B cell (primary cell): ENCODE results near the gene KATNIP.

Experiments
- EZH2 ChIP-seq: IDR thresholded peaks from 2 replicates; pipeline ENCODE4 v1.6.1; 2012; ENCODE audit warnings: borderline replicate concordance, low read depth, mild to moderate bottlenecking, moderate library complexity, low read length; ENCODE audit not compliant: insufficient read depth, poor library complexity, severe bottlenecking
- TF ChIP-seq, protein P1 (sequence below): fragments of 200-600 bp; IDR thresholded peaks from one replicate; pipeline ENCODE4 v1.8.0; 2022; ENCODE audit warnings: antibody characterized with exemption, mild to moderate bottlenecking

DNA sequence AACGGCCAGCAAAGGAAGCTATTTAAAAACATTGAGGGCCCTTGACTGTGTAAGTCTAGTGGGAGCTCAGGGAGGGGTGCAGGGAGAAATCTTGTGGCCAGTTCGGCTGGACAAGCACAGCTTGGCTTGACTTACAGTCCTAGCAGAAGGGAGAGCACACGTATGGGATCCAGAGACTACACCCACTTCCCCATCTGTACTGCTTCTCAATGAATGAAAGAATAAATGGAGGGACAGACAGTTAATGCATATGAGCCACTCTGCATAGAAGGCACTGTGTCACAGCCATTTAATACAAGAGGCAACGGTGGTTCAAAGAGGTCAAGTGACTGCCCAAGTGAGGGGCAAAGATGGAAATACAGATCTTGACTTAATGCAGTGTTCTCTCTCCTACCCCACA lies 15.7 kb upstream of the KATNIP start:
- TF ChIP-seq, protein P1, sequence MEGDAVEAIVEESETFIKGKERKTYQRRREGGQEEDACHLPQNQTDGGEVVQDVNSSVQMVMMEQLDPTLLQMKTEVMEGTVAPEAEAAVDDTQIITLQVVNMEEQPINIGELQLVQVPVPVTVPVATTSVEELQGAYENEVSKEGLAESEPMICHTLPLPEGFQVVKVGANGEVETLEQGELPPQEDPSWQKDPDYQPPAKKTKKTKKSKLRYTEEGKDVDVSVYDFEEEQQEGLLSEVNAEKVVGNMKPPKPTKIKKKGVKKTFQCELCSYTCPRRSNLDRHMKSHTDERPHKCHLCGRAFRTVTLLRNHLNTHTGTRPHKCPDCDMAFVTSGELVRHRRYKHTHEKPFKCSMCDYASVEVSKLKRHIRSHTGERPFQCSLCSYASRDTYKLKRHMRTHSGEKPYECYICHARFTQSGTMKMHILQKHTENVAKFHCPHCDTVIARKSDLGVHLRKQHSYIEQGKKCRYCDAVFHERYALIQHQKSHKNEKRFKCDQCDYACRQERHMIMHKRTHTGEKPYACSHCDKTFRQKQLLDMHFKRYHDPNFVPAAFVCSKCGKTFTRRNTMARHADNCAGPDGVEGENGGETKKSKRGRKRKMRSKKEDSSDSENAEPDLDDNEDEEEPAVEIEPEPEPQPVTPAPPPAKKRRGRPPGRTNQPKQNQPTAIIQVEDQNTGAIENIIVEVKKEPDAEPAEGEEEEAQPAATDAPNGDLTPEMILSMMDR = no peak
- TF ChIP-seq EZH2 = no peak
